GM18498 (cell line): ENCODE results near the gene CBFA2T2.
A peak's percentile ranks its signal among the peaks of the same experiment; 100 is the strongest.
"Not testable (repeated sequence)": the region's sequence is repeated elsewhere in the genome, so short reads cannot be mapped to it uniquely, and the experiment has no call there.

Source experiments
- ATAC-seq: cut with Tn5 transposase; IDR thresholded peaks from one replicate; pipeline ENCODE4 v1.9.1; 2021; ENCODE audit warnings: mild to moderate bottlenecking, moderate library complexity; ENCODE audit not compliant: unreplicated experiment

CBFA2T2 gene

DNA sequence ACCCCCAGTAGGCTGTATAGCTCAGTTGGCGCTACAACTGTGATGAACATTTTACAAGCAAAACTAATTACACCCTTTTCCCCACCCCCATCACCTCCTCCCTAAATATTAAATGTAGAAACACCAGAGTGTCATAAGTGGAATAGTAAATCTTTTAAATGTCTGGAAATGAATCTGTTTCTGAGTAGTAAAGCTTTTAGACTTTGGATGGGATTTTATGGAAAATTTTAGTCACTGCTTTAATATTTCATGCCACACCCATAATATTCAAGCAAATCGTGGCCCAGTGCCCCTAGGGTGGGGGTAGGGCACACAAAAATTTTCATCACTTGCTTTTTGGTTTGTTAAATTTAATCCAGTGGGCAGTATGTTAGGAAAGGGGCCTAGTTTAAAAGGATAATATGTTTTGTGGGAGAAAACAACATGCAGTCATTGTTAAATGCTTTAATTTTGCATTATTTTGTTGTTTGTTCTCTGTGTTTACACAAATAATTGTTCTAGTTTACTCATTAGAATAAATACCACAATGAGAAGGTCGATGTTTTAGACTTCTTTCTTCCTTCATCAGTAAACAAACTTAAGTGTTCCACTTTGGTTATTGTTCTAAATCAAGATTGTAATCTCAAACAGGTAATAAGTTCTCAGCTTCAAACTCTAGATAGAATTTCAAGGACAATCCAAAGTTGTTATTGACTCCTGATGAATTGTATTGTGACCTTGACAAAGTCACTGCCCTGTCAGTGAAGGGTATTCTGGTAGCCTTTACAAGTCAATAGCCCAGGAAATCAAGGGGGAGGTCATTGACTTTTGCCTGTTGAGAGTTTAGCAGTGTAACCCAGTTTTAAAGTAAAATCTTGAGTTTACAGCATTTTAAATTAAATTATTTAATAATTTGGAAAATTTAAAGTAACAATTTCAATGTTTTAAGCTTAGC lies 79.2 kb downstream of the CBFA2T2 start:
- ATAC-seq, result no peak

DNA sequence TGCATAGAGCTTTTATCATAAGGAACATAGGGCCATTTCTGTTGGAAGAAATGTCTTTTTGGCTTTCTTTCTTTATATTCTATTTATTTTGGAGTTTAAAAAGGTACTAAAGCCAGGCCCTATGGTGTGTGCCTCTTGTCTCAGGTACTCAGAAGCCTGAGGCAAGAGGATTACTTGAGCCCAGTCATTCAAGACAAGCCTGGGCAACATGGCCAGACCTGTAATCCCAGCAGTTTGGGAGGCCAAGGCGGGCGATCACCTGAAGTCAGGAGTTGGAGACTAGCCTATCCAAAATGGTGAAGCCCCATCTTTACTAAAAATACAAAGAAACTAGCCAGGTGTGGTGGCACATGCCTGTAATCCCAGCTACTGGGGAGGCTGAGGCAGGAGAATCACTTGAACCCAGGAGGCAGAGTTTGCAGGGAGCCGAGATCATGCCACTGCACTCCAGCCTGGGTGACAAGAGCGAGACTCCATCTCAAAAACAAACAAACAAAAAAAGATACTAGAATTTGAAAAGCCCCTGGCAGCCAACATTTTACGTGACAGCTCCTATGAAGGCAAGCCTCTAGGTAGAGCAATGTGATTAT lies 80.0 kb downstream of the CBFA2T2 start:
- no peak for ATAC-seq

DNA sequence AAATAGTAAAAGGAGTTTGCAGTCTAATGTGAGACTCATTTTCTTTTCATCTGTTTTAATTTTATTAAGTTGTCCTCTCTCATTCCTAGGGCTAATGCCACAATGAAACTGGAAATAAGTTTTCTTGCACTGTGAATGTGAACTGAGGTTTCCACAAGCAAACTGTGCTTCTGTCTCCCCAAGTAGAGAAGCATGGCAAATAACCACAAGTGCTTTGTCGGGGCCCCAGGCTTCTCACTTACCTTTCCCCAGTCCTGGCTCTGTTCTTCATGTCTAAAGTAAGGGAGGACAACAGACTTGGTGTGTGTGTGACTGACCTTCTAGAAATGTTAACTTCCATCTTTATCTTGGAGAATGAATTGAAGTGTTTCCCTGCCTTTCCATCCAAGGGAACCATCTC lies 80.8 kb downstream of the CBFA2T2 start:
- no peak for ATAC-seq

DNA sequence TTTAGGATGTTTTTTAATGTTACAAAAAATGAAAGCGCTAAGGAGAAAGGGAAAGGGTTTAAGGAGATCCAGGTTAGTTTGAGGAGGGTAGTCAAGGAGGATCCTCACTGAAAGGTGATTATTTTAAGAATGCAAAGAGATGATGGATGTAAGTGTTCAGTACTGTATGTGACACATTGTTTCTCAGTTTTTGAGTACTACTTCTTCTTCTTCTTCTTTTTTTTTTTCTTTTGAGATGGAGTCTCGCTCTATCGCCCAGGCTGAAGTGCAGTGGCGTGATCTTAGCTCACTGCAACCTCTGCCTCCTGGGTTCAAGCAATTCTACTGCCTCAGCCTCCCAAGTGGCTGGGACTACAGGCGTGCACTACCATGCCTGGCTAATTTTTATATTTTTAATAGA lies 83.4 kb downstream of the CBFA2T2 start:
- not testable (repeated sequence) for ATAC-seq

DNA sequence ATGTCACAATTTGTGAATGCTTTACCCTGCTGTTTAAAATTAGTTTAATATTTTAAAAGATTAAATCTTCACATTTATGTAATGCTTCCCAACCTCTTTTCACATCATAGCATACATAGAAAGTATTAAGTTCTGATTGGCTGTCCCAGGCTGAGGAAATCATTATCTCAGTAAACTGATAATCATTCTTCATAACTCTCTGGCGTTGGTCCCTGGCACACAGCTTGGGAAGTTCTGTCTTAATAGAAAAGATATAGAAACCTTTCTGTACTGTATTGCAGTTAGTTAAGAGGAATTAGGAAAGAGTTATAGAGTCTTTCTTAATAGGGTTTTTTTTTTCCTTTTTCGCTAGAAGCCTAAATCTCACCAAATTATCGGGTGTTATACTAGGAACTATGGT lies 85.4 kb downstream of the CBFA2T2 start:
- no peak for ATAC-seq

DNA sequence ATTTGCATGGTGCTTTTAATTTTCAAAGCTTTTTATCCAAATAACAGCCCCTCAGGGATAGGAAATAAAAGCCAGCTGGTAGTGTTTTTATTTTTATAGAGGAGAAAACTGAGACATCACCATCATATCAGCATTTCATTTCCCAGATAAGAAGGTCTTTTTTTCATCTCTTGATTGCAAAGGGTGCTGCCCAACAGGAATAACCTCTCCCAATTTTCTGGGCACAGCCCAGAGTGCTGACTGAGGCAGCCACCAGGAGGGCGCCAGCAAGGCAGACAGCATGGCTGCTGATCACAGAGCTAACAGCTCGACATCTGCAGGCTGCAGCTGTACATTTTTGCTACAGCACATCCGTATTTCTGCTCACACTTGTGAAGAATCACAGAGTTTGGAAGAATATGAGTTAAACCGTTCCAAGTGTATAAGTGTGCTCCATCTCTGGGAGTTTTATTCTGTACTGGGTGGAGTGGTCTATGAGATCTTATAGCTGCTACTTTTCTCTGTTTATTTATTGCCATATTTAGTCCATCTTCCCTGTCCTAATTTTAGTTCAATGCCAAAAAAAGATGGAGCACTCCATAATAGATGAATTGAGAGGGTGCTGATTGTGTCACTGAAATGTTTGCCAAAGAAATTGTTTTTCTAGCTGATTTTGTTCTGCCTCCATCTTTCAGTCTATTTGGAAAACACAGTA lies 86.7 kb downstream of the CBFA2T2 start:
- no peak for ATAC-seq

DNA sequence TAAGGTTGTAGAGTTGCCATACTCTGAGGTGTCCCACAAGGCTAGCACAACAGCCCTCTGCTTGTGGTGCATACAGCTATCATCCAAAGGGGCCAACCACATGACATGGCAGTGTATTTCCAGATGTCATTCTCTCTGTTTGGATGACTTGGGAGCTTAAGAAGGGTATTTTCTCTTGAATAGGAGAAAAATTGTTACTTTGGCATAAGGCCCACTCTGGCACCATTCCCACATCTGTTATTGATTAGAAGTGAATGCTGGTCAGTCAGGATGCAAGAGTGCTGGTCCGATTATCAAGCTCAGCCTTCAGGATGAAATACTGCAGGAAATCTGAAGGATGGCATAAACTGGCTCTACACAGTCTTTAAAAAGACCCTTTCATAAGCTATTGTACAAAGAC lies 88.6 kb downstream of the CBFA2T2 start:
- ATAC-seq, result no peak

DNA sequence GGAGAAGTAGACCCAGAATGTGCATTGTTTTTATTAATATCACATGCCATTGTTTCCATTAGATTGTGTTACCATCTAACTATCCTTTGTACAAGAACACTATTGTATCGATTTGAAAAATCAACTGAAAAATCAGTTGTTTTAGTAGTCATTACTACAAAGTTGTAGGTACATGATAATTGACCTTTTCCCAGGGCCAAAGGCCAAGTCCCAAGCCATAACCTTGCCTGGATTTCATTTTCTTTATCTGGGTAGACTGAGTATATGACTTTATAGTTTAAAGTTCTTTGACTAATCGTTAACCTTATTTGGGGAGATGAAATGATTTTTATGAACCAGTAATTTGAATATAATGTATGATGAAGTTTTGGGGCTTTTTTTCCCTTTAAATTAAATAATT lies 93.2 kb downstream of the CBFA2T2 start:
- ATAC-seq, result no peak

DNA sequence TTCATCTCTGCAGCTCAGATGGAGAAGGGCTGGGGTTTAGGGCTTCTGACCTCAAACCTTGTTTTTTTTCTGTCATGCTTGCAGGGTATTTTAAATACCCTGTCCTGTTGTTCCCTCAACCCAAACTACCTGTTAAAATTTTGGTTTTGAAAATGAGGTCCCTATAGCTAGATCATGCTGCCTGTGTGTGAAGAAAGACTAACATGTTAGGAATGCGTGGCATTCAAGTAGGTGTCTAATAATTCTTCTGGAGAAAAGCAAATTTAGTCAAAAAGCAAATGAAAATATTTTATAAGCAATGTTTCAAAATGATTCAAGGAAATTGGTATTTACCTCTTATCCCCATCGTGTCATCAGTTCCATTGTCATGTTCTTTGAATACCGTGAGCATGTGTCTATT lies 95.1 kb downstream of the CBFA2T2 start:
- no peak for ATAC-seq

DNA sequence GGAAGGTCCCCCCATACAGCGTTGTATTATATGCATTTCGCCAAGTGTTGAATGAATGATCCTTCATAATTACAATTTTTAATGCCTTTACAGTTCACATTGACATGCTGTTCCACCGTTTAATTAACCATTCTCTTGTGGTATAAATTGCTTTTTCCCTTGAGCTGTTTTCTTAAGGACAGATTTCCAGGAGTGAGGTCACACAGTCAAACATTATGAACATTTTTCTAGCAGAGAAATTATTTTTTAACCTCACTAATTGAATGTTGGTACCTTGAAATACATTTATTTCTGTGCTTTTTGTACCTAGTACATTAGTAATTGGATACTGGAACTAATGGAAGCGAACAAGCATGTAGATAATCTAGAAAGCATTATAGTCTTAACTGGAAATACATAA lies 95.5 kb downstream of the CBFA2T2 start:
- ATAC-seq, result no peak

DNA sequence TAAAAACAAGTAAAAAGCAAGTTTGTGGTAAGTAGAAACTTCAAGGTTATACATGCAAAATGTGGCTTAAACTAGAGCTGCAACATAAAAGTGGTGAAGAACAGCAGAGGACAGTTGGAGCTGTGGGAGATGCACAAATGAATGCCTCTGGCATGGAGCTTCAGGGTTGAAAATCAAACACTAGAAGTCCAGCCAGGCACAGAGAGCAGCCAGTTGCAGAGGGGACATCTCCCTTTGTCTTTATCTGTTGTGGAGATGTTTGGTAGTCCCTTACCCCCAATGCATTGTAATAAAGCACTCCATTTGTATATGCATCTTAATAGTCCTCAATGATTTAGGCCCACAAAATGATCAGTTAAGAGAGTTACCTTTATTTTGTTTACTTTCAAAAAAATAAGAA lies 99.2 kb downstream of the CBFA2T2 start:
- ATAC-seq, result no peak

DNA sequence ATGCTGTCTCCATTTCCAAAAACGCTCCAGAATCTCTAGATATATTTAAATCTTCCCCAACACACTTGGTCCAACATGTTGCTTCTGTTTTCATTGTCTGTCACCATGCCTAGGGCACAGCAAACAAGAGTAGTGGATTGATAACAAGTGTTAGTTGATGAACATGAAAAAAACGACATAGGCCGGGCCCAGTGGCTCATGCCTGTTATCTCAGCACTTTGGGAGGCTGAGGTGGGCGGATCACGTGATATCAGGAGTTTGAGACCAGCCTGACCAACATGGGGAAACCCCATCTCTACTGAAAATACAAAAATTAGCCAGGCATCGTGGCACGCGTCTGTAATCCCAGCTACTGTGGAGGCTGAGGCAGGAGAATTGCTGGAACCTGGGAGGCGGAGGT lies 102.0 kb downstream of the CBFA2T2 start:
- not testable (repeated sequence) for ATAC-seq

DNA sequence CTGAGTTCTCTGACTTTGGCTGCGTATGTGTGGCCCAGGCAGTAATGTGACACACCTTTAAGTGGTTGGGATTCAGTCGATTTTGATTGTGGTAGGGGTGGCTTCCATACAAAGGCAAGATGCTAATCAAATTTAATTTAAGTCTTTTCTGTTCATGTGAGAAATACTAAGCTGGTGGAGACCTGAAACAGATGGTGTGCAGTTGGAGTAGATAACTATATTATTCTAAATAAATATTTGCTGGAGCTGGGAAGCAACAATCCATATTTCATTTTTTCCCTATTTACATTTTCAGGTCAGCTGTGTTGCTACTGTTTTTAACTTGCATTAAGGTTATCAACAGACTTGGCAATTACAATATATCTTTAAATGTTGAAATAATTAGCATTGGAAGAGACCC lies 104.8 kb downstream of the CBFA2T2 start:
- no peak for ATAC-seq

DNA sequence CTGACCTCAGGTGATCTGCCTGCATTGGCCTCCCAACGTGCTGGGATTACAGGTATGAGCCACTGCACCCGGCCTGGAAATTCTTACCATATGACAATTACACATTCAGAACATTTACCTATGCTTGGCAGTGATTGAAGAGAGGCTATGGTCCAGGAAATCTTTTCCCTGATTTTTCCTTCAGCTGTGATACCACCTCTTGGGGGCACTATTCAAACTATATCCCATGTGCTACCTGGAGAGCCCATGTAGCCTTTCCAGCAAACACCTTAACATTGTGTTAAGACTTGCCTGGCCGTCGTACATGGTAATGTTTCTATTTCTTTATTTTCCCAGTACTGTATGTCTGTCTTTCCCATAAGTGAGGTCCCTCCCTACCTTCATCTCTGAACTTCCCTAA lies 110.5 kb downstream of the CBFA2T2 start:
- no peak for ATAC-seq

DNA sequence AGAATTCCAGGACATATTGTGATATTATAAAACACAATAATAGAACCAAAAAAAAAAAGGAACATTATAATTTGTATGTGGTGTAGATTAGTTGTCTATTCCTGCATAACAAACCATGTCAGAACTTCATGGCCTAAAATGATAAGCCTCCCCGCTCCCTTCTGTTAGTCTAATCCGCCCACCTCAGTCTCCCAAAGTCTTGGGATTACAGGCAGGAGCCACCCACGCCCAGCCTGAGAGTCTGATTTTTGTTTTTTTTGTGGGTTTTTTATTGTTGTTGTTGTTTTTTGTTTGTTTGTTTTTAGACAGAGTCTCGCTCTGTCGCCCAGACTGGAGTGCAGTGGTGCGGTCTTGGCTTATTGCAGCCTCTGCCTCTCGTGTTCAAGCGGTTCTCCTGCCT lies 111.1 kb downstream of the CBFA2T2 start:
- no peak for ATAC-seq

DNA sequence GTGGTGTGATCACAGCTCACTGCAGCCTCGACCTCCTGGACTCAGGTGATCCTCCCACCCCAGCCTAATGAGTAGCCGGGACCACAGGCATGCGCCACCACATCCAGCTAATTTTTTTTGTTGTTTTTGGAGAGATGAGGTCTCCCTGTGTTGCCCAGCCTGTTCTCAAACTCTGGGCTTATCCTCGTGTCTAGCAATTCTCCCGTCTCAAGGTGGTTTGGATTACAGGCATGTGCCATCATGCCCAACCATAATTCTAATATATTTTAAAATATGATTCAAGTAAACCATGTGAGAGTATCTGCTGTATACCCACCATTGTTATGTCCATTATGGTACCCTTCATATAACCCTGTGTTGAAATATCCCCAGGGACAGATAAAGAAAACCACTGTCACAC lies 112.0 kb downstream of the CBFA2T2 start:
- no peak for ATAC-seq

DNA sequence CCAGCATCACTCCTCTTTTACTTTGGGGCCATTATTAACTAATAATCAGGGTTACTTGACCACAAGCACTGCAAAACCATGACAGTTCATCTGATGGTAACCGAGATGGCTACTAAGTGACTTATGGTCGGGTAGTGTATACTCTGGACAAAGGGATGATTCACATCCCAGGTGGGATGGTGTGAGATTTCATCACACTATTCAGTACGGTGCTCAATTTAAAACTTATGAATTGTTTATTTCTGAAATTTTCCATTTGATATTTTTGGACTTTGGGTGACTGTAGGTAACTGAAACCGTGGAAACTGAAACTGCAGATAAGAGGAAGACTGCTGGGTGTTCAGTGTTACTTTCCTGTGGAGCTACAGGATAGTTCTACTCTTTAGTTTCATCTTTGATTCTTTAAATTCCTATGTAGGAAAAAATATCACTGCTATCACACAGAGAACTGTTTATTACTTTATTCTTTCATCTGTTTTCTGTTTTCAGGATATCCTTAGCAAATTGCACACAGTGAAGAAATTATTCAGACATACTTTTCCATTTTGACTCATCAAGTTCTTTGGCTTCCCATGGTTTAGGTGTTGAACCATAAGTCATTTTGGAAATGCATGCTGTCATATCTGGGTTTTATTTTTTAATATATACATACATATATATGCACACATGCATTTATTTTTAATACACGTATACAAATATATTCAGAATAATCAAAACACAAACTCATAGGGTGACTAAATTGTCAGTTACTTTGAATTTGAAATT lies 113.1 kb downstream of the CBFA2T2 start:
- no peak for ATAC-seq

DNA sequence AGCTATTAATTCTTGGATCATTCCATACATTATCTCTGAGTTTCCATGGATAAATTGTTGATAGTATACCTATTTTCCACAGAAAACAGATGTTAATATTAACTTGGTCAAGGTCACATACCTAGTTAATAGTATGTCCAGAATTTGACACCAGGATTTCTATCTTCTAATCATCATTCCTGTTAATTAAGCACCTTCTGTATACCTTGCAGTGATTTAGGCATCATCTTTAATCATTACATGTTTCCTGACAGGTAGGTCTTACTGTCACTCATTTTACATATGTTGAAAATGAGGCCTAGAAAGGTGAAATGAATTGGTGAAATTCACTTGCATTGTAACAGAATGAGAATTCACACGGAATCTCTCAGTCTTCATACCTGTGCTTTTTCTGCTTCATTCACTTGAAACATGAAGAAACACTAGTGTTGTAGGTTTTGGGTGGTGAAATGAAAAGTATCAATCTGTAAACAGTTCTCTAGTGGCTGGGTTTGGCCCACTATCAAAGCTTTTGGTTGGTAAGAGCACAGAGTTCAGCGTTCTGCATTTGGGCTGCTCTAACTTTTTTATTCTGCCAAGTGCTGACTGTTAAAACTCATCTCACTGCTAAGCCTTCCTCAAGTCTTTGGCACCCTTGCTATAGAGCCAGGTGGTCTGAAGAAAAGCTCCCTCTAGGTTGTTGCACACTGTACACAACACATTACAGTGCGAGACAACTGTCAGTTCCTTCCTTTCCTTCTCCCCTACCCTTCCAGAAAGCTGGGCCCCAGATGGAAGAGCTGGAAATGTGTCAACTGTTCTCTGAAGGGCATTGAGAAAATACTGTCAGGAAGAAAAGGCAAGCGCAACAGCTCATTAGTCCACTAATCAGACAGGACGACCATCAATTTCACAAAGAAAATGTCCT lies 114.4 kb downstream of the CBFA2T2 start:
- no peak for ATAC-seq

DNA sequence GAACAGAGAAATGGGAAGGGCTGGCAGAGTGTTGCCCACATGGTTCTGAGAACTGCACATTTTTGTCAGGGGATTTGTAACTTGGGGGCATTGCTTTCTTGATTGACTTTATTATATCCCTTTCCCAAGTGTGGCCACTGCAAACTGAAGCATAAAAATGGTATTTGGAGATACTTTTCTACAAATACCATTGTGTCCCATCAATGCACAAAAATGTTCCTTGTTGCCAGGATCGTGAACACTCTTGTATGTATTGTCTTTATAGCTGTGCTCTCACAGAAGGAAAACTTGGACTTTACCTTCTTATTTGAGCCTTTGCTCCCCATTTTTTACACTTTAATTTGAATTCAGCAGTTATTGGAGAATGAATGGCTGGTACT lies 115.1 kb downstream of the CBFA2T2 start:
- no peak for ATAC-seq

DNA sequence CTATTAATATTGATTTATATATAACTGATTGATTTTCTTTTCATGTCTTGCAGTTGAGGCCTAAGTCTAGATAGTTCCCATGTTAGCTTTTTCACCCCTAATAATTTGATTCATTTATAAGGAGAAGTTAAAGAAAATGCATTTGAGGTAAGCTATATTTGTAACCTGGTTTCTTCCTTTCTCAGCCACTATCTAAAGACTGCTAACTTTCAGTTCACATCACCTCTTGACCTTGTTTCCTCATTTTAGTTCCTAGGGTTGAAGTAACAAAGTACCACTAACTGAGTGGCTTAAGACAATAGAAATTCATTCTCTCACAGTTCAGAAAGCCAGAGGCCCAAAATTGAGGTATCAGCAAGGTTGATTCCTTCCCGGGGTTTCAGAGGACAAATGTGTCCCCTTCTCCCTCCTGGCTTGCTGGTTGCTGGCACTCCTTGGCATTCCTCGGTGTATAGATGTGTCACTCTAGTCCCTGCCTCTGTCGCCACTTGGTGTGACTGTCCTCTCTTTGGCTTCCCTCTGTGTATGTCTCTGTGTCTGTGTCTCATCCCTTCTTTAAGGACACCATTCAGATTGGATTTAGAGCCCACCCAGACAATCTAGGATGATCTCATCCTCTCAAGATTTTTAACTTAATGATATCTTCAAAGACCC lies 116.3 kb downstream of the CBFA2T2 start:
- ATAC-seq, result peak; percentile 71
